ENCODE results near the gene PANX3. TPM values are rescaled to one million over a fixed set of nuclear protein-coding genes. Genes with fewer than 3 reads are reported as not detected.
"Not testable (repeated sequence)": the region's sequence is repeated elsewhere in the genome, so short reads cannot be mapped to it uniquely, and the experiment has no call there.

Gene PANX3
- not detected for polyA plus RNA-seq (ENCODE audit: insufficient read length in 4 of 4)

- DNase-seq (ENCODE audit: low read depth in 4 of 4, low spot score in 3 of 4) = no peak
Measured at GRCh38 chr11:124611064-124611463, at the start of gene PANX3. Gene PANX3 (plus strand): TSS chr11:124611428. CDS start chr11:124611557, 129 bp downstream.

- DNase-seq (ENCODE audit: low read depth in 4 of 4, low spot score in 3 of 4) = no peak
Measured at GRCh38 chr11:124569697-124570096, 41.5 kb upstream of the PANX3 start, which contains the start of gene OR8A1. Gene OR8A1 (plus strand): TSS chr11:124569997. CDS start chr11:124570120, 123 bp downstream.

GRCh38 chr11:124570160-124570559 lies 41.1 kb upstream of the PANX3 start:
- no peak for DNase-seq (ENCODE audit: low read depth in 4 of 4, low spot score in 3 of 4)

GRCh38 chr11:124577716-124578427 lies 33.4 kb upstream of the PANX3 start:
- no peak for DNase-seq (ENCODE audit: low read depth in 4 of 4, low spot score in 3 of 4)

- no peak for DNase-seq (ENCODE audit: low read depth in 4 of 4, low spot score in 3 of 4)
Measured at GRCh38 chr11:124578761-124579160, 32.5 kb upstream of the PANX3 start.

GRCh38 chr11:124581817-124582216 lies 29.4 kb upstream of the PANX3 start:
- no peak for DNase-seq (ENCODE audit: low read depth in 4 of 4, low spot score in 3 of 4)

GRCh38 chr11:124582565-124582964 lies 28.7 kb upstream of the PANX3 start:
- no peak for DNase-seq (ENCODE audit: low read depth in 4 of 4, low spot score in 3 of 4)

- no peak for DNase-seq (ENCODE audit: low read depth in 4 of 4, low spot score in 3 of 4)
Measured at GRCh38 chr11:124583781-124584180, 27.4 kb upstream of the PANX3 start.

GRCh38 chr11:124584681-124585372 lies 26.4 kb upstream of the PANX3 start:
- no peak for DNase-seq (ENCODE audit: low read depth in 4 of 4, low spot score in 3 of 4)

GRCh38 chr11:124586238-124586860 lies 24.9 kb upstream of the PANX3 start:
- DNase-seq (ENCODE audit: low read depth in 4 of 4, low spot score in 3 of 4) = peak; percentile 18 to 33 (median 25)

GRCh38 chr11:124591430-124591829 lies 19.8 kb upstream of the PANX3 start:
- no peak for DNase-seq (ENCODE audit: low read depth in 4 of 4, low spot score in 3 of 4)

- no peak for DNase-seq (ENCODE audit: low read depth in 4 of 4, low spot score in 3 of 4)
Measured at GRCh38 chr11:124592627-124593026, 18.6 kb upstream of the PANX3 start.

- DNase-seq (ENCODE audit: low read depth in 4 of 4, low spot score in 3 of 4) = no peak
Measured at GRCh38 chr11:124595302-124595701, 15.9 kb upstream of the PANX3 start.

- DNase-seq (ENCODE audit: low read depth in 4 of 4, low spot score in 3 of 4) = no peak
Measured at GRCh38 chr11:124597626-124598025, 13.6 kb upstream of the PANX3 start.

- DNase-seq (ENCODE audit: low read depth in 4 of 4, low spot score in 3 of 4) = no peak
Measured at GRCh38 chr11:124600621-124601320, 10.5 kb upstream of the PANX3 start.

- no peak for DNase-seq (ENCODE audit: low read depth in 4 of 4, low spot score in 3 of 4)
Measured at GRCh38 chr11:124602193-124602592, 9.0 kb upstream of the PANX3 start.

- DNase-seq (ENCODE audit: low read depth in 4 of 4, low spot score in 3 of 4) = not testable (repeated sequence)
Measured at GRCh38 chr11:124602723-124603122, 8.5 kb upstream of the PANX3 start.

GRCh38 chr11:124605719-124606118 lies 5.5 kb upstream of the PANX3 start:
- no peak for DNase-seq (ENCODE audit: low read depth in 4 of 4, low spot score in 3 of 4)

GRCh38 chr11:124608147-124608546 lies 3.1 kb upstream of the PANX3 start:
- DNase-seq (ENCODE audit: low read depth in 4 of 4, low spot score in 3 of 4) = no peak

GRCh38 chr11:124610295-124610694 lies 933 bp upstream of the PANX3 start:
- no peak for DNase-seq (ENCODE audit: low read depth in 4 of 4, low spot score in 3 of 4)

GRCh38 chr11:124612045-124612444 lies 817 bp downstream of the PANX3 start:
- DNase-seq (ENCODE audit: low read depth in 4 of 4, low spot score in 3 of 4) = no peak

Data from left renal pelvis (tissue), 4 donors.